H9 (cell line): ENCODE data around the gene P3R3URF. TPM values are rescaled to one million over a fixed set of nuclear protein-coding genes. Genes with fewer than 3 reads are reported as not detected.

ENCODE experiments used
- DNase-seq: peaks from one replicate; pipeline ENCODE4 v3.0.0-alpha.2; 2017
- H2AFZ ChIP-seq: one replicate; pipeline ENCODE4 v1.6.1; 2013; ENCODE audit warnings: mild to moderate bottlenecking, low read length, control low read depth, moderate library complexity
- H2AK5ac ChIP-seq: 2 replicates; pipeline ENCODE4 v1.6.1; 2013; ENCODE audit warnings: low read length, control low read depth, mixed read lengths; ENCODE audit not compliant: insufficient read length
- H2BK120ac ChIP-seq: one replicate; pipeline ENCODE4 v1.6.1; 2013; ENCODE audit warnings: low read depth, mild to moderate bottlenecking, low read length, control low read depth, inconsistent platforms; ENCODE audit not compliant: poor library complexity, severe bottlenecking
- H2BK12ac ChIP-seq: 2 replicates; pipeline ENCODE4 v1.6.1; 2013; ENCODE audit warnings: low read length, control low read depth, mixed read lengths, low read depth; ENCODE audit not compliant: insufficient read length
- H2BK15ac ChIP-seq: 2 replicates; pipeline ENCODE4 v1.6.1; 2013; ENCODE audit warnings: low read depth, low read length, control low read depth
- H2BK20ac ChIP-seq: one replicate; pipeline ENCODE4 v1.6.1; 2013; ENCODE audit warnings: low read depth, mild to moderate bottlenecking, low read length, control low read depth, inconsistent platforms; ENCODE audit not compliant: poor library complexity, severe bottlenecking
- H2BK5ac ChIP-seq: 2 replicates; pipeline ENCODE4 v1.6.1; 2013; ENCODE audit warnings: low read length, control low read depth, mixed read lengths; ENCODE audit not compliant: insufficient read length
- H3K14ac ChIP-seq: 2 replicates; pipeline ENCODE4 v1.6.1; 2013; ENCODE audit warnings: low read length, control low read depth; ENCODE audit not compliant: insufficient read depth
- H3K18ac ChIP-seq: 2 replicates; pipeline ENCODE4 v1.6.1; 2013; ENCODE audit warnings: low read depth, mild to moderate bottlenecking, mixed read lengths, low read length, control low read depth; ENCODE audit not compliant: insufficient read length
- H3K23ac ChIP-seq: 2 replicates; pipeline ENCODE4 v1.6.1; 2013; ENCODE audit warnings: low read length, control low read depth, mixed read lengths, low read depth; ENCODE audit not compliant: insufficient read length
- H3K23me2 ChIP-seq: 2 replicates; pipeline ENCODE4 v1.6.1; 2013; ENCODE audit warnings: low read depth, mild to moderate bottlenecking, mixed read lengths, low read length, control low read depth; ENCODE audit not compliant: insufficient read length, poor library complexity, severe bottlenecking
- H3K27ac ChIP-seq: 2 replicates; pipeline ENCODE4 v1.5.1; 2013; ENCODE audit warnings: low read length, control low read depth, mixed read lengths, low read depth; ENCODE audit not compliant: insufficient read length
- H3K27me3 ChIP-seq: 2 replicates; pipeline ENCODE4 v1.6.1; 2013; ENCODE audit warnings: low read length, control low read depth, inconsistent platforms; ENCODE audit not compliant: insufficient read depth
- H3K4ac ChIP-seq: 2 replicates; pipeline ENCODE4 v1.6.1; 2013; ENCODE audit warnings: low read depth, mild to moderate bottlenecking, control low read depth, inconsistent platforms, low read length, moderate library complexity
- H3K4me1 ChIP-seq: 2 replicates; pipeline ENCODE4 v1.6.1; 2013; ENCODE audit warnings: low read length, control low read depth, inconsistent platforms; ENCODE audit not compliant: insufficient read depth
- H3K4me2 ChIP-seq: 2 replicates; pipeline ENCODE4 v1.6.1; 2013; ENCODE audit warnings: low read length, control low read depth, mixed read lengths; ENCODE audit not compliant: insufficient read length, insufficient read depth
- H3K56ac ChIP-seq: 2 replicates; pipeline ENCODE4 v1.6.1; 2013; ENCODE audit warnings: low read depth, mild to moderate bottlenecking, mixed read lengths, low read length, control low read depth; ENCODE audit not compliant: insufficient read length
- H3K79me1 ChIP-seq: 2 replicates; pipeline ENCODE4 v1.6.1; 2013; ENCODE audit warnings: low read depth, mild to moderate bottlenecking, moderate library complexity, low read length, control low read depth, inconsistent platforms; ENCODE audit not compliant: insufficient read depth, poor library complexity, severe bottlenecking
- H3K79me2 ChIP-seq: 2 replicates; pipeline ENCODE4 v1.6.1; 2013; ENCODE audit warnings: low read length, control low read depth, inconsistent platforms; ENCODE audit not compliant: insufficient read depth
- H3K9ac ChIP-seq: 2 replicates; pipeline ENCODE4 v1.6.1; 2013; ENCODE audit warnings: low read length, control low read depth, mixed read lengths; ENCODE audit not compliant: insufficient read length; ENCODE audit errors: extremely low read depth
- H3K9me3 ChIP-seq: one replicate; pipeline ENCODE4 v1.6.1; 2013; ENCODE audit warnings: low read depth, low read length, inconsistent platforms; ENCODE audit not compliant: control insufficient read depth
- H3T11ph ChIP-seq: one replicate; pipeline ENCODE4 v1.6.1; 2013; ENCODE audit warnings: mild to moderate bottlenecking, low read length, control low read depth, inconsistent platforms
- H4K20me1 ChIP-seq: one replicate; pipeline ENCODE4 v1.6.1; 2013; ENCODE audit not compliant: control insufficient read depth, insufficient read length, insufficient read depth
- H4K5ac ChIP-seq: 2 replicates; pipeline ENCODE4 v1.6.1; 2013; ENCODE audit warnings: low read depth, mild to moderate bottlenecking, mixed read lengths, low read length, control low read depth; ENCODE audit not compliant: insufficient read length
- H4K8ac ChIP-seq: replicated peaks from 2 replicates; pipeline ENCODE4 v1.6.1; 2013; ENCODE audit warnings: low read length, control low read depth, mixed read lengths, low read depth; ENCODE audit not compliant: insufficient read length
- H4K91ac ChIP-seq: 2 replicates; pipeline ENCODE4 v1.6.1; 2013; ENCODE audit warnings: low read depth, mild to moderate bottlenecking, moderate library complexity, mixed read lengths, low read length, control low read depth; ENCODE audit not compliant: insufficient read length
- H3K27ac Mint-ChIP-seq, 3 experiments: 2 replicates in 2 of 3; 3 replicates in 1 of 3; pipeline ENCODE4 v1.8.0; 2020 to 2021; ENCODE audit warnings: mixed read lengths in 3 of 3, mild to moderate bottlenecking in 1 of 3, moderate library complexity in 1 of 3
- H3K27me3 Mint-ChIP-seq: 2 replicates; pipeline ENCODE4 v1.8.0; 2021; ENCODE audit warnings: low read depth, mild to moderate bottlenecking, moderate library complexity, mixed read lengths
- H3K36me3 Mint-ChIP-seq, 3 experiments: 2 replicates in 2 of 3; 3 replicates in 1 of 3; pipeline ENCODE4 v1.8.0; 2020 to 2021; ENCODE audit warnings: low read depth in 3 of 3, mixed read lengths in 3 of 3; ENCODE audit not compliant: insufficient read depth in 1 of 3
- H3K4me1 Mint-ChIP-seq, 2 experiments: 2 replicates each; pipeline ENCODE4 v1.8.0; 2020; ENCODE audit warnings: mixed read lengths in 2 of 2
- H3K4me3 Mint-ChIP-seq, 2 experiments: 2 replicates in 1 of 2; 3 replicates in 1 of 2; pipeline ENCODE4 v1.8.0; 2020 to 2021; ENCODE audit warnings: mild to moderate bottlenecking in 2 of 2, mixed read lengths in 2 of 2, moderate library complexity in 1 of 2
- H3K9me3 Mint-ChIP-seq, 2 experiments: 2 replicates in 1 of 2; 3 replicates in 1 of 2; pipeline ENCODE4 v1.8.0; 2020; ENCODE audit warnings: mild to moderate bottlenecking in 2 of 2, mixed read lengths in 2 of 2, moderate library complexity in 1 of 2
- WGBS: extraction: QIAGEN DNeasy Blood & Tissue Kit; methylation state at CpG from one replicate; pipeline ENCODE4 v1.1.7; 2013; ENCODE audit warnings: missing lambda C conversion rate, low lambda C conversion rate, mixed read lengths; ENCODE audit not compliant: insufficient read length; ENCODE audit errors: extremely low coverage; 5-methylcytosine and 5-hydroxymethylcytosine counted together
- total RNA-seq: library from RNA; stranded (reverse); gene quantifications from 2 replicates; pipeline ENCODE4 v1.2.1, GENCODE V29; 2021
- TF ChIP-seq, protein P1 (sequence below): fragments of 200-600 bp; sonication (generic); conservative IDR thresholded peaks from 3 replicates; pipeline ENCODE4 v1.8.0; 2021; ENCODE audit warnings: antibody characterized with exemption, mild to moderate bottlenecking

Gene P3R3URF
- total RNA-seq, 1 experiment from 2014 or later, result not detected

DNA sequence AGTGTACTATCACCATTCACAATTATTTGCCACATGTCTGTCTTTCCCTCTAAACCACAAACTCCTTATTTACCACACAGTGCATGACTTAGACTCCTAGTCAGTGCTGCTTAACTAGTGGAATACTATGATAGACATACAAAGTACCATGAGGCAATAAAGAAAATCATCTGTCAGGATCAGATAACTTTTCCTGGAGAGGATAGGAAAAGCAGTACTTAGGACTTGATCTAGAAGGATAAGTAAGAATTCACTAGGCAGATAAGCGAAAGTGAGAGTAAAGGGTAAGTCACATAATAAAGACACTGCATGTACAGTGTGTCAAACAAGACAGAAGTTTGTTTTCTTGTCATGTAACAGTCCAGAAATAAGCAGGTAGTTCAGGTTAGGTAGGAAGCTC, 22.6 kb downstream of the P3R3URF start:
- no peaks in the 10 kb centered on the region; a peak in 1 of 7 replicates for H3K36me3 Mint-ChIP-seq
- Histone ChIP-seq H3K18ac (no peak overlapping the region), H3K14ac (no peak overlapping the region), H2AK5ac (no peak overlapping the region), H3K23ac (no peak overlapping the region), H3K79me2 (no peaks in the 10 kb centered on the region), H3K4me2 (no peak overlapping the region), H2BK12ac (no peak overlapping the region), H2BK120ac (no peak overlapping the region), H4K91ac (no peak overlapping the region), H3K9me3 (no peaks in the 10 kb centered on the region), H3K27me3 (no peaks in the 10 kb centered on the region), H3K4me1 (no peaks in the 10 kb centered on the region; the same call in 1 of the 2 replicates), H3K9ac (no peak overlapping the region), H2BK20ac (no peak overlapping the region), H3T11ph (no peak overlapping the region), H3K27ac (no peak overlapping the region), H2AFZ (no peak overlapping the region), H3K4ac (no peak overlapping the region), H4K20me1 (no peaks in the 10 kb centered on the region), H2BK5ac (no peak overlapping the region), H3K23me2 (no peaks in the 10 kb centered on the region), H4K5ac (no peak overlapping the region), H3K79me1 (no peaks in the 10 kb centered on the region), H2BK15ac (no peak overlapping the region), H3K56ac (no peak overlapping the region), H4K8ac (no peak overlapping the region)
- TF ChIP-seq, protein P1, sequence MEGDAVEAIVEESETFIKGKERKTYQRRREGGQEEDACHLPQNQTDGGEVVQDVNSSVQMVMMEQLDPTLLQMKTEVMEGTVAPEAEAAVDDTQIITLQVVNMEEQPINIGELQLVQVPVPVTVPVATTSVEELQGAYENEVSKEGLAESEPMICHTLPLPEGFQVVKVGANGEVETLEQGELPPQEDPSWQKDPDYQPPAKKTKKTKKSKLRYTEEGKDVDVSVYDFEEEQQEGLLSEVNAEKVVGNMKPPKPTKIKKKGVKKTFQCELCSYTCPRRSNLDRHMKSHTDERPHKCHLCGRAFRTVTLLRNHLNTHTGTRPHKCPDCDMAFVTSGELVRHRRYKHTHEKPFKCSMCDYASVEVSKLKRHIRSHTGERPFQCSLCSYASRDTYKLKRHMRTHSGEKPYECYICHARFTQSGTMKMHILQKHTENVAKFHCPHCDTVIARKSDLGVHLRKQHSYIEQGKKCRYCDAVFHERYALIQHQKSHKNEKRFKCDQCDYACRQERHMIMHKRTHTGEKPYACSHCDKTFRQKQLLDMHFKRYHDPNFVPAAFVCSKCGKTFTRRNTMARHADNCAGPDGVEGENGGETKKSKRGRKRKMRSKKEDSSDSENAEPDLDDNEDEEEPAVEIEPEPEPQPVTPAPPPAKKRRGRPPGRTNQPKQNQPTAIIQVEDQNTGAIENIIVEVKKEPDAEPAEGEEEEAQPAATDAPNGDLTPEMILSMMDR, result no peak
- peaks cover 2 to 4% of the 10 kb centered on the region in 2 experiments for H3K4me1 Mint-ChIP-seq
- H3K9me3 Mint-ChIP-seq, result no peaks in the 10 kb centered on the region; a peak in 1 of 5 replicates
- DNase-seq, result no peak
- no peak overlapping the region for H3K4me3 Mint-ChIP-seq
- no peaks in the 10 kb centered on the region for H3K27me3 Mint-ChIP-seq
- H3K27ac Mint-ChIP-seq, result no peak overlapping the region
- no CpG with 5 or more reads among the region's 1 CpG for WGBS
